Neural progenitor cell (in vitro differentiated cells): ENCODE results near the gene LRRC51. TPM values are rescaled to one million over a fixed set of nuclear protein-coding genes. Genes with fewer than 3 reads are reported as not detected.

Source experiments
- DNase-seq: peaks from one replicate; pipeline ENCODE4 v3.0.0-alpha.2; 2016; ENCODE audit warnings: low spot score
- H2AFZ ChIP-seq: fragments of 200-600 bp; sonication (generic); replicated peaks from 2 replicates; pipeline ENCODE4 v1.6.1; 2016; ENCODE audit warnings: antibody characterized with exemption
- H3F3A ChIP-seq: fragments of 200-600 bp; sonication (generic); 2 replicates; pipeline ENCODE4 v1.6.1; 2016; ENCODE audit warnings: antibody characterized with exemption, low read depth
- H3K27ac ChIP-seq: fragments of 200-600 bp; sonication (generic); 2 replicates; pipeline ENCODE4 v1.5.1; 2016; ENCODE audit warnings: mild to moderate bottlenecking
- H3K27me3 ChIP-seq: fragments of 200-600 bp; sonication (generic); 2 replicates; pipeline ENCODE4 v1.6.1; 2016; ENCODE audit warnings: mild to moderate bottlenecking, moderate library complexity
- H3K36me3 ChIP-seq: fragments of 200-600 bp; sonication (generic); 2 replicates; pipeline ENCODE4 v1.5.1; 2016
- H3K4me1 ChIP-seq: fragments of 200-600 bp; sonication (generic); 2 replicates; pipeline ENCODE4 v1.6.1; 2016; ENCODE audit warnings: mixed run types
- H3K4me2 ChIP-seq: fragments of 200-600 bp; sonication (generic); 2 replicates; pipeline ENCODE4 v1.6.1; 2016
- H3K4me3 ChIP-seq: fragments of 200-600 bp; sonication (generic); 2 replicates; pipeline ENCODE4 v1.5.1; 2016
- H3K79me2 ChIP-seq: fragments of 200-600 bp; sonication (generic); 2 replicates; pipeline ENCODE4 v1.6.1; 2016; ENCODE audit warnings: low read depth
- H3K9ac ChIP-seq: fragments of 200-600 bp; sonication (generic); 2 replicates; pipeline ENCODE4 v1.6.1; 2016
- H3K9me3 ChIP-seq: fragments of 200-600 bp; sonication (generic); 2 replicates; pipeline ENCODE4 v1.5.1; 2016; ENCODE audit warnings: low read depth
- H4K20me1 ChIP-seq: fragments of 200-600 bp; sonication (generic); 2 replicates; pipeline ENCODE4 v1.6.1; 2016; ENCODE audit warnings: low read depth
- H3K27ac Mint-ChIP-seq: 3 replicates; pipeline ENCODE4 v1.8.0; 2021; ENCODE audit warnings: mixed read lengths
- H3K27me3 Mint-ChIP-seq: 2 replicates; pipeline ENCODE4 v1.8.0; 2022; ENCODE audit warnings: low read depth, mild to moderate bottlenecking, inconsistent platforms, moderate library complexity, mixed read lengths; ENCODE audit not compliant: insufficient read depth
- H3K36me3 Mint-ChIP-seq: 3 replicates; pipeline ENCODE4 v1.8.0; 2021; ENCODE audit warnings: mixed read lengths
- H3K4me1 Mint-ChIP-seq: 3 replicates; pipeline ENCODE4 v1.8.0; 2021; ENCODE audit warnings: mixed read lengths
- H3K4me3 Mint-ChIP-seq: 3 replicates; pipeline ENCODE4 v1.8.0; 2021; ENCODE audit warnings: mild to moderate bottlenecking, moderate library complexity, mixed read lengths
- H3K9me3 Mint-ChIP-seq: 3 replicates; pipeline ENCODE4 v1.8.0; 2020; ENCODE audit warnings: mixed read lengths
- EZH2 ChIP-seq: fragments of 200-600 bp; sonication (generic); IDR thresholded peaks from 2 replicates; pipeline ENCODE4 v1.6.1; 2017; ENCODE audit warnings: antibody characterized with exemption, mild to moderate bottlenecking, moderate library complexity
- EZH2phosphoT487 ChIP-seq: fragments of 200-600 bp; sonication (generic); IDR thresholded peaks from 2 replicates; pipeline ENCODE4 v1.6.1; 2017; ENCODE audit warnings: antibody characterized with exemption
- total RNA-seq: library from RNA; depleted of rRNA; stranded (reverse); fragments of >200 nt; gene quantifications from 2 replicates; pipeline ENCODE4 v1.2.3, GENCODE V29; 2015; ENCODE audit warnings: low replicate concordance
- TF ChIP-seq, protein P1 (sequence below): fragments of 200-600 bp; sonication (generic); IDR thresholded peaks from 2 replicates; pipeline ENCODE4 v1.5.1; 2017; ENCODE audit warnings: antibody characterized with exemption, mild to moderate bottlenecking

LRRC51 gene
- total RNA-seq, 1 donor from 2014 or later = 10.5 TPM

DNA sequence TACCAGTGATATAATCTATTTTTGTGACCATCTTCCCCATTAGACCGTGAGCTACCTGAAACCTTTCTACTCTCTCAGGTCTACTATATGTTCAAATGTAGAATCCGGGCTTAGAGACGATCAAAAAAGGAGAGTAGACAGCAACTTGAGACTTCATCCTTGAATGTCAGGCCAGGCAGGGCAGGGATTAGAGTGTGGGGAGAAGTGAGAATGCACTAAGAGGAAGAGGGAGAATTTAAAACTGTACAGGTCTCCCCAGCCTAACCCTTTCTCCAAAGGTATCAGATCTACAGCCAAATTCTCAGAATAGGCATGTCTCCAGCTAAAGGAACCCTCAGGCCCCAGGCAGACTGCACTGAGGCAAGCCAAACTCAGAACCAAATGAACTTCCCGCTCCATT, 21.5 kb downstream of the LRRC51 start:
- Histone ChIP-seq H2AFZ (no peak overlapping the region), H3K36me3 (no peaks in the 10 kb centered on the region), H4K20me1 (peaks cover 13% of the 10 kb centered on the region), H3K9ac (peak overlapping the region; percentile 96), H3K9me3 (no peaks in the 10 kb centered on the region), H3K27ac (no peak overlapping the region), H3K27me3 (no peaks in the 10 kb centered on the region), H3K4me3 (peak overlapping the region; percentile 91), H3K4me1 (peaks cover 9% of the 10 kb centered on the region), H3K79me2 (peaks cover 39% of the 10 kb centered on the region), H3K4me2 (peak overlapping the region; percentile 88), H3F3A (peaks cover 9% of the 10 kb centered on the region)
- H3K4me1 Mint-ChIP-seq = peaks cover 26% of the 10 kb centered on the region
- TF ChIP-seq EZH2phosphoT487 = no peak
- TF ChIP-seq EZH2 = no peak
- TF ChIP-seq, protein P1, sequence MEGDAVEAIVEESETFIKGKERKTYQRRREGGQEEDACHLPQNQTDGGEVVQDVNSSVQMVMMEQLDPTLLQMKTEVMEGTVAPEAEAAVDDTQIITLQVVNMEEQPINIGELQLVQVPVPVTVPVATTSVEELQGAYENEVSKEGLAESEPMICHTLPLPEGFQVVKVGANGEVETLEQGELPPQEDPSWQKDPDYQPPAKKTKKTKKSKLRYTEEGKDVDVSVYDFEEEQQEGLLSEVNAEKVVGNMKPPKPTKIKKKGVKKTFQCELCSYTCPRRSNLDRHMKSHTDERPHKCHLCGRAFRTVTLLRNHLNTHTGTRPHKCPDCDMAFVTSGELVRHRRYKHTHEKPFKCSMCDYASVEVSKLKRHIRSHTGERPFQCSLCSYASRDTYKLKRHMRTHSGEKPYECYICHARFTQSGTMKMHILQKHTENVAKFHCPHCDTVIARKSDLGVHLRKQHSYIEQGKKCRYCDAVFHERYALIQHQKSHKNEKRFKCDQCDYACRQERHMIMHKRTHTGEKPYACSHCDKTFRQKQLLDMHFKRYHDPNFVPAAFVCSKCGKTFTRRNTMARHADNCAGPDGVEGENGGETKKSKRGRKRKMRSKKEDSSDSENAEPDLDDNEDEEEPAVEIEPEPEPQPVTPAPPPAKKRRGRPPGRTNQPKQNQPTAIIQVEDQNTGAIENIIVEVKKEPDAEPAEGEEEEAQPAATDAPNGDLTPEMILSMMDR = no peak
- peaks cover 10% of the 10 kb centered on the region for H3K27me3 Mint-ChIP-seq
- DNase-seq = no peak
- no peaks in the 10 kb centered on the region for H3K9me3 Mint-ChIP-seq
- peak overlapping the region; percentile 95 for H3K4me3 Mint-ChIP-seq
- H3K27ac Mint-ChIP-seq = peak overlapping the region; percentile 36
- peaks cover 5% of the 10 kb centered on the region for H3K36me3 Mint-ChIP-seq

GRCh38 chr11:72102631-72102945, 21.9 kb downstream of the LRRC51 start:
- no peaks in the 10 kb centered on the region for H3K9me3 ChIP-seq
- no peaks in the 10 kb centered on the region for H3K36me3 ChIP-seq
- H3K79me2 ChIP-seq = peaks cover 39% of the 10 kb centered on the region
- no peak for TF ChIP-seq EZH2
- no peak for TF ChIP-seq EZH2phosphoT487
- TF ChIP-seq, protein P1 = no peak
- peaks cover 9% of the 10 kb centered on the region for H3F3A ChIP-seq
- peaks cover 13% of the 10 kb centered on the region for H4K20me1 ChIP-seq
- peak overlapping the region; percentile 68 for H3K27ac ChIP-seq
- Mint-ChIP-seq H3K9me3 (no peaks in the 10 kb centered on the region), H3K27ac (peak overlapping the region; percentile 36), H3K4me1 (peaks cover 26% of the 10 kb centered on the region), H3K4me3 (peak overlapping the region; percentile 95), H3K36me3 (peaks cover 4% of the 10 kb centered on the region), H3K27me3 (peaks cover 14% of the 10 kb centered on the region)
- peak overlapping the region; percentile 88 for H3K4me2 ChIP-seq
- H3K27me3 ChIP-seq = no peaks in the 10 kb centered on the region
- H3K9ac ChIP-seq = peak overlapping the region; percentile 96
- peaks cover 9% of the 10 kb centered on the region for H3K4me1 ChIP-seq
- peak overlapping the region; percentile 19 for H2AFZ ChIP-seq
- DNase-seq = no peak
- peak overlapping the region; percentile 91 for H3K4me3 ChIP-seq

GRCh38 chr11:72102946-72103753, 22.5 kb downstream of the LRRC51 start, which contains the start of gene LAMTOR1:
Gene LAMTOR1, minus strand, starts transcription at chr11:72103297. Its CDS starts 73 bp downstream, at chr11:72103224.
- peaks cover 26% of the 10 kb centered on the region for H3K4me1 Mint-ChIP-seq
- Histone ChIP-seq H3K36me3 (no peaks in the 10 kb centered on the region), H3K4me3 (peak within 1 kb of the TSS; percentile 91), H3K4me1 (peaks cover 9% of the 10 kb centered on the region), H3K4me2 (peak within 1 kb of the TSS; percentile 88), H3K79me2 (peaks cover 39% of the 10 kb centered on the region), H4K20me1 (peaks cover 13% of the 10 kb centered on the region), H3F3A (peaks cover 9% of the 10 kb centered on the region), H2AFZ (peak within 1 kb of the TSS; percentile 19), H3K9ac (peak within 1 kb of the TSS; percentile 96), H3K27ac (peak within 1 kb of the TSS; percentile 68), H3K9me3 (no peaks in the 10 kb centered on the region), H3K27me3 (no peaks in the 10 kb centered on the region)
- peak within 1 kb of the TSS; percentile 95 for H3K4me3 Mint-ChIP-seq
- peaks cover 4% of the 10 kb centered on the region for H3K36me3 Mint-ChIP-seq
- no peak for TF ChIP-seq EZH2phosphoT487
- TF ChIP-seq, protein P1 = peak; percentile 46
- TF ChIP-seq EZH2 = no peak
- peak; percentile 99 for DNase-seq
- H3K27me3 Mint-ChIP-seq = peaks cover 14% of the 10 kb centered on the region
- H3K9me3 Mint-ChIP-seq = no peaks in the 10 kb centered on the region
- H3K27ac Mint-ChIP-seq = peak within 1 kb of the TSS; percentile 78
